Esophagus muscularis mucosa (tissue), 4 donors: ENCODE results near the gene C10orf71.

ENCODE experiments used
- CTCF ChIP-seq, 3 experiments: fragments of 200-600 bp in 2 of 3; fragments of 450-650 bp in 1 of 3; sonication (generic) in 2 of 3; IDR thresholded peaks; one replicate each; pipeline ENCODE4 v1.5.1; 2017 to 2019; ENCODE audit warnings: antibody characterized with exemption in 3 of 3, mild to moderate bottlenecking in 2 of 3, moderate library complexity in 1 of 3
- EP300 ChIP-seq: sonication (generic); formaldehyde crosslinking; IDR thresholded peaks from one replicate; pipeline ENCODE4 v1.6.1; 2017; ENCODE audit warnings: antibody characterized with exemption
- POLR2A ChIP-seq: fragments of 450-650 bp; IDR thresholded peaks from one replicate; pipeline ENCODE4 v1.6.1; 2017; ENCODE audit warnings: antibody characterized with exemption, moderate library complexity, mild to moderate bottlenecking, low read depth
- POLR2AphosphoS5 ChIP-seq, 2 donors: sonication (generic); formaldehyde crosslinking; IDR thresholded peaks; one replicate each; pipeline ENCODE4 v1.6.1; 2017; ENCODE audit warnings: antibody characterized with exemption in 2 of 2

- TF ChIP-seq CTCF (IDR thresholded peaks at IDR 0.05) (no peak), POLR2A (no peak), POLR2AphosphoS5 (IDR thresholded peaks at IDR 0.05) (no peak), EP300 (no peak)
Observed at GRCh38 chr10:49329146-49329505, 30.2 kb downstream of the C10orf71 start.
